IPS-NIHi7 (cell line): ENCODE data around the gene ARHGAP15.

Experiments
- DNase-seq: peaks from one replicate; pipeline ENCODE4 v3.0.0; 2012; ENCODE audit warnings: mixed read lengths; ENCODE audit errors: extremely low spot score

The ARHGAP15 gene

GRCh38 chr2:143816916-143817315 lies 687.7 kb downstream of the ARHGAP15 start:
- DNase-seq, result no peak
